Nephron progenitor cell (in vitro differentiated cells): Measurements from ENCODE around the gene DBR1.

ENCODE experiments used
- DNase-seq: peaks from one replicate; pipeline ENCODE4 v3.0.0; 2021
- H3K27ac Mint-ChIP-seq: 2 replicates; pipeline ENCODE4 v1.8.0; 2021; ENCODE audit warnings: mild to moderate bottlenecking, moderate library complexity, mixed read lengths
- H3K27me3 Mint-ChIP-seq: 2 replicates; pipeline ENCODE4 v1.8.0; 2021; ENCODE audit warnings: mild to moderate bottlenecking, low read depth, mixed read lengths; ENCODE audit not compliant: poor library complexity
- H3K36me3 Mint-ChIP-seq: 2 replicates; pipeline ENCODE4 v1.8.0; 2021; ENCODE audit warnings: low read depth, mixed read lengths
- H3K4me1 Mint-ChIP-seq: 2 replicates; pipeline ENCODE4 v1.8.0; 2021; ENCODE audit warnings: mixed read lengths
- H3K4me3 Mint-ChIP-seq: 2 replicates; pipeline ENCODE4 v1.8.0; 2021; ENCODE audit warnings: mild to moderate bottlenecking, moderate library complexity, mixed read lengths
- H3K9me3 Mint-ChIP-seq: 2 replicates; pipeline ENCODE4 v1.8.0; 2021; ENCODE audit warnings: mild to moderate bottlenecking, moderate library complexity, mixed read lengths
- CTCF ChIP-seq: fragments of 200-600 bp; sonication (generic); IDR thresholded peaks from 2 replicates; pipeline ENCODE4 v1.5.0; 2021; ENCODE audit warnings: antibody characterized with exemption

The DBR1 gene

GRCh38 chr3:138136201-138136600 is 38.5 kb downstream of the DBR1 start:
- H3K4me3 Mint-ChIP-seq: no peak overlapping the region
- peaks cover 10% of the 10 kb centered on the region for H3K27me3 Mint-ChIP-seq
- H3K9me3 Mint-ChIP-seq: no peaks in the 10 kb centered on the region
- no peak overlapping the region for H3K27ac Mint-ChIP-seq
- no peak for TF ChIP-seq CTCF
- H3K4me1 Mint-ChIP-seq: no peaks in the 10 kb centered on the region
- H3K36me3 Mint-ChIP-seq: no peaks in the 10 kb centered on the region
- no peak for DNase-seq

GRCh38 chr3:138135833-138136194 is 38.9 kb downstream of the DBR1 start:
- Mint-ChIP-seq H3K27me3 (peaks cover 13% of the 10 kb centered on the region), H3K36me3 (no peaks in the 10 kb centered on the region), H3K4me3 (no peak overlapping the region), H3K9me3 (no peaks in the 10 kb centered on the region), H3K27ac (no peak overlapping the region), H3K4me1 (no peaks in the 10 kb centered on the region)
- DNase-seq: no peak
- no peak for TF ChIP-seq CTCF

GRCh38 chr3:138135146-138135832 is 39.4 kb downstream of the DBR1 start:
- no peak for TF ChIP-seq CTCF
- Mint-ChIP-seq H3K4me1 (no peaks in the 10 kb centered on the region), H3K9me3 (no peaks in the 10 kb centered on the region), H3K36me3 (no peaks in the 10 kb centered on the region), H3K27me3 (peaks cover 14% of the 10 kb centered on the region), H3K4me3 (no peak overlapping the region), H3K27ac (no peak overlapping the region)
- no peak for DNase-seq

- Mint-ChIP-seq H3K4me1 (no peaks in the 10 kb centered on the region), H3K27me3 (peaks cover 14% of the 10 kb centered on the region)
Measured at GRCh38 chr3:138132239-138132638, 42.5 kb downstream of the DBR1 start, which contains the start of gene A4GNT. TSS of gene A4GNT (minus strand) at chr3:138132390. CDS start at chr3:138131256, 1,134 bp downstream.

GRCh38 chr3:138127636-138128365 is 46.9 kb downstream of the DBR1 start:
- Mint-ChIP-seq H3K27me3 (peaks cover 11% of the 10 kb centered on the region), H3K36me3 (no peaks in the 10 kb centered on the region), H3K4me3 (no peak overlapping the region), H3K9me3 (peaks cover 18% of the 10 kb centered on the region), H3K27ac (no peak overlapping the region), H3K4me1 (peaks cover 15% of the 10 kb centered on the region)
- no peak for DNase-seq
- no peak for TF ChIP-seq CTCF

More at GRCh38 chr3:138132239-138132638, 42.5 kb downstream of the DBR1 start, which contains the start of gene A4GNT:
- no peak for TF ChIP-seq CTCF
- no peaks in the 10 kb centered on the region for H3K9me3 Mint-ChIP-seq
- DNase-seq: no peak
- H3K27ac Mint-ChIP-seq: no peak within 1 kb of the TSS
- H3K4me3 Mint-ChIP-seq: no peak within 1 kb of the TSS
- H3K36me3 Mint-ChIP-seq: no peaks in the 10 kb centered on the region
